SJCRH30 (cell line): ENCODE data around the gene PARVB. TPM values are rescaled to one million over a fixed set of nuclear protein-coding genes. Genes with fewer than 3 reads are reported as not detected.
"Not testable (repeated sequence)": the region's sequence is repeated elsewhere in the genome, so short reads cannot be mapped to it uniquely, and the experiment has no call there.

Source experiments
- DNase-seq, 2 experiments: peaks; one replicate each; pipeline ENCODE4 v3.0.0-alpha.2; 2015 to 2020
- H3K27ac ChIP-seq: fragments of 250-450 bp; sonication (Bioruptor Pico); 2 replicates; pipeline ENCODE4 v1.5.1; 2020; ENCODE audit warnings: mild to moderate bottlenecking, moderate library complexity
- H3K27me3 ChIP-seq: fragments of 250-450 bp; sonication (Bioruptor Pico); 2 replicates; pipeline ENCODE4 v1.5.1; 2020; ENCODE audit warnings: mild to moderate bottlenecking, moderate library complexity
- H3K36me3 ChIP-seq: fragments of 250-450 bp; sonication (Bioruptor Pico); 2 replicates; pipeline ENCODE4 v1.5.1; 2020; ENCODE audit warnings: mild to moderate bottlenecking, moderate library complexity
- H3K4me1 ChIP-seq: fragments of 250-450 bp; sonication (Bioruptor Pico); 2 replicates; pipeline ENCODE4 v1.5.1; 2020; ENCODE audit warnings: mild to moderate bottlenecking, moderate library complexity
- H3K4me3 ChIP-seq: fragments of 250-450 bp; sonication (Bioruptor Pico); 2 replicates; pipeline ENCODE4 v1.5.1; 2020; ENCODE audit warnings: mild to moderate bottlenecking, moderate library complexity
- H3K9me3 ChIP-seq: fragments of 250-450 bp; sonication (Bioruptor Pico); replicated peaks from 2 replicates; pipeline ENCODE4 v1.5.1; 2020; ENCODE audit warnings: mild to moderate bottlenecking, moderate library complexity
- total RNA-seq: library from RNA; depleted of rRNA; stranded (reverse); fragments of >200 nt; shearing (Covaris generic); gene quantifications from 2 replicates; pipeline ENCODE4 v1.2.3, GENCODE V29; 2014

Gene PARVB
- total RNA-seq, 1 experiment from 2014 or later, result not detected

DNA sequence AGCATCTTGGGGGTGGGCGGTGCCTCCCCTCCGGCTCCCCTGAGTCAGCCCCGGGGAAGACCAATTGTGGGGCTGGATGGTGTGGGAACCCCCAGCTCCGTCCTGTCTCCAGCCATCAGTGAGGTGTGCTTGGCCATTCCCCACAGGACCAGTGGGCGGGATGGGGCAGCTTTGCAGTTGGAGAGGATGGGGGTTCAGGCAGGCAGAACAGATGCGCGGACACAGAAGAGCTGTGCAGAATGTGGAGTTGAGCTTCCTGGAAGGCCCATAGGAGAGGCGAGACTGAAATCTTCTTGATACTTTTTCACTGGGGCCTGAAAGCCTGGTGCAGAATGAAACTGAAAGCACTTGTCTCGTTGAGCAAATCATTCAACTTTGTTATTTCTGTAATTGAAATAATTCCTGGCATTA, 23.8 kb downstream of the PARVB start:
- DNase-seq, result no peak
- H3K9me3 ChIP-seq, result no peaks in the 10 kb centered on the region
- no peaks in the 10 kb centered on the region for H3K27me3 ChIP-seq
- no peak overlapping the region for H3K27ac ChIP-seq
- no peak overlapping the region for H3K4me3 ChIP-seq
- H3K4me1 ChIP-seq, result no peaks in the 10 kb centered on the region
- H3K36me3 ChIP-seq, result no peaks in the 10 kb centered on the region

DNA sequence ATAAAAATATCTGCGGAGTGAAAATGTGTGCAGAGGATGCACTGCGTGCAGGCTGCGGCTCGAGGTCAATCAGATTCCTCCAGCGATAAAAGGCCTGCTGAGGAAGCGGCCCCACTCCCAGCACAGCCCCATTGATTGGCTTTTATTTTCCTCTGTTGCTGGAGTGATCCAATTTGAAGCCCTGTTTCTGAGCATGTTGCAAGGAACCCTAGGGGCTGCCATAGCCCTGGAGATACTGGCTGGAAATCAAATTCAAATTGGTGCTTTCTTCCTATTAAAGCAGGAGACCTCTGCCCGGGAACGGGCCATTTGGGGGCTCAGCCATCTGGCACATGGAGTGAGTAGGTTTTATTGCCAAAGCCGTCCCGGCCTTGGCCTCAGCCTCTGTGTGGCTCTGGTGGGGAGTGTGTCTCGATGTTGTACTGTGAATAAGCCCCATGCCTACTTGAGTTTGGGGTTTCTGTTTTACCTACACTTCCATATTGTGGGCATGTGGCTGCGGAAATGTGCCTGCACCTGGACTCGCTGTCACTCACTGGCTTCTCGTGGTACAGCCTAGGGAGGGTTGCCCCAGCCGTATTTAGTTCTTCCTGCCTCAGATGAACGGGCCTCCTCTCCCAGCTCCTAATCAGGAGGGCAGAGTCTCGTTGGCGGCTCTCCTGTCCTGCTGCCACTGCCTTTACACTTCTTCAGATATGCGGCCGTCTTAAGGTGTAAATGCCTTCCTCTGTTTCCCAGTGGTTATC, 25.6 kb downstream of the PARVB start:
- H3K4me3 ChIP-seq, result no peak overlapping the region
- no peaks in the 10 kb centered on the region for H3K36me3 ChIP-seq
- no peak overlapping the region for H3K27ac ChIP-seq
- no peaks in the 10 kb centered on the region for H3K4me1 ChIP-seq
- DNase-seq, result no peak
- H3K27me3 ChIP-seq, result no peaks in the 10 kb centered on the region
- H3K9me3 ChIP-seq, result no peaks in the 10 kb centered on the region

DNA sequence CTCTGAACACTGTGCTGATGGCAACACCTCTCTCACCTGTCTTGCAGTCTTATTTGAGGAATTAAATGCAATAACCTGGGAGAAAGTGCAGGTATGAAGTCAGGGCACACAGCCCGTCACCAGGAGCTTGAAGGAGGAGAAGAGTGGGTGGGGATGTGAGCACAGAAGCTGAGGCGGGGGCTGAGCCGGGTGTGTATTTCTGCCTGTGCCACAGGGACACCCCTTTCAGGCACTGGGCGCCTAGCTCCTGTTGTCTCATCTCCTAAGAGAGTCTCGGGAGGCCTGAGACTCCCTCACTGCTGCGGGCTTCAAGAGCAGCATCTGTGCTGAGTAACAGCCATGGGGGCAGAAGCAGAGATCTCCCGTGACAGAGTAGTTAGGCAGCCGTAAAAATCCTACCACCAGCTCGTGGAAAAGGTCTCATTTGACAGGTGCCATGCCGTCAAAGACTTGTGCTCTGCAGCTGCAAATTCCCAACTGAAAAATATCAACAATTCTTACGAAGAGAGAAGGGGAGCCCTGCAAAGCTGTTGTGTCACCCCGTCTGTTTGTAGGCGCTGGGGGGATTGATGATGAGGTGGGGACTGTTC, 26.8 kb downstream of the PARVB start:
- Histone ChIP-seq H3K27me3 (no peaks in the 10 kb centered on the region), H3K27ac (no peak overlapping the region), H3K4me3 (no peak overlapping the region), H3K36me3 (no peaks in the 10 kb centered on the region), H3K4me1 (no peaks in the 10 kb centered on the region), H3K9me3 (no peaks in the 10 kb centered on the region)
- DNase-seq, result no peak

DNA sequence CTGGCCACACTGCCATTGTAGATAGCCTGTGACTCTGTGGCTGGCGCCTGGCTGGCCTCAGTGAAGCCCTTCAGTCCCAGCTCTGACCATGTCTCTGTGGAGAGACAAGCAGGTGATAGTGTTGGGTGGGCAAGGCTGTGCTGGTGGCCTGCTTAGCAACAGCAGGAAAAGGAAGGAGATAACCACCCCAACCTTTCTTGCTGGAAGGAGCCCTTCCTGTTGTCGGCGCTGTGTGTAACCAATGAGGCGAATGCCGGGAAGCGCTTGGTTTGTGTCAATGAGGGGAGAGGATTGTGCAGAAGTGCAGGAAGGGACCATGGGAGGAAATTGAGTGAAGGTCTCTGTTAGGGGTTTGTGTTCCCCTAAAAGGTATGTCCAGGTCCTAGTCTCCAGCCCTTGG, 27.3 kb downstream of the PARVB start:
- Histone ChIP-seq H3K27me3 (no peaks in the 10 kb centered on the region), H3K9me3 (no peaks in the 10 kb centered on the region), H3K27ac (no peak overlapping the region)

DNA sequence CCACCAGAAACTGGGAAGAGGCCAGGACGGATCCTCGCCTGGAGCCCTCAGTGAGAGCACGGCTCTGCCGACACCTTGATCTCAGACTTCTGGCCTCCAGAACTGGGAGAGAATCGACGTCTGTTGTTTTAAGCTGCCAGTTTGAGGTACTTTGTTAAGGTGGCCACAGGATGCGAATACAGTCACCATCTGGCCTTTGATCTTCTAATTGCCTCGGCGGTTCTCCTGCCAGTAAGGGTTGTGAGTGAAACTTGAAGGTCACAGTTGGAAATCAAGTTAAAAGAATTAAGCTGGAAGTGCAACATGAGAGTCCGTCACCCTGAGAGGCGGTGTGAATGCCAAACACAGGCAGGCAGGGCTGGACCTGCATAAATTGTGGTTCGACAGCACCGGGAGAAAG, 27.9 kb downstream of the PARVB start:
- Histone ChIP-seq H3K27me3 (no peaks in the 10 kb centered on the region), H3K4me3 (no peak overlapping the region), H3K4me1 (no peaks in the 10 kb centered on the region), H3K9me3 (no peaks in the 10 kb centered on the region), H3K36me3 (no peaks in the 10 kb centered on the region), H3K27ac (no peak overlapping the region)
- no peak for DNase-seq

More for the DNA sequence above, 27.3 kb downstream of the PARVB start:
- Histone ChIP-seq H3K4me3 (no peak overlapping the region), H3K4me1 (no peaks in the 10 kb centered on the region), H3K36me3 (no peaks in the 10 kb centered on the region)
- DNase-seq, result no peak

DNA sequence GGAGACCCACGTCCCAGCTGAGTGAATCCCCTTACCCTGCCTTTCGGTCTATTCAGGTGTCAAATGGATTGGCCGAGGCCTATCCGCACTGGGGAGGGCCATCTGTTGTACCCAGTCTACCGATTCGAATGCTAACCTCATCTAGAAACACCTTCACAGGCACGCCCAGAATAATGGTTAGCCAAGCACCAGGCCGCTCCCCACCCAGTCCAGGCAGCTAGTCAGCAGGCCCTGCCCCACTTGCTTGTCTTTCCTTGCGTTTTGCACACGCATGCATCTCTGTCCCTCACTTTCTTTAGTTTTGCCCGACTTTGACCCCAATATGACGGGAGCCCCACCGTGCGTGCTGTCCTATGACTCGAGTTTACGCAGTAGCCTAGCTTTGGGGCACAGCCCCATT, 31.7 kb downstream of the PARVB start:
- no peaks in the 10 kb centered on the region for H3K27me3 ChIP-seq
- H3K27ac ChIP-seq, result no peak overlapping the region
- no peaks in the 10 kb centered on the region for H3K4me1 ChIP-seq
- no peak for DNase-seq
- no peak overlapping the region for H3K4me3 ChIP-seq
- no peaks in the 10 kb centered on the region for H3K9me3 ChIP-seq
- H3K36me3 ChIP-seq, result no peaks in the 10 kb centered on the region

DNA sequence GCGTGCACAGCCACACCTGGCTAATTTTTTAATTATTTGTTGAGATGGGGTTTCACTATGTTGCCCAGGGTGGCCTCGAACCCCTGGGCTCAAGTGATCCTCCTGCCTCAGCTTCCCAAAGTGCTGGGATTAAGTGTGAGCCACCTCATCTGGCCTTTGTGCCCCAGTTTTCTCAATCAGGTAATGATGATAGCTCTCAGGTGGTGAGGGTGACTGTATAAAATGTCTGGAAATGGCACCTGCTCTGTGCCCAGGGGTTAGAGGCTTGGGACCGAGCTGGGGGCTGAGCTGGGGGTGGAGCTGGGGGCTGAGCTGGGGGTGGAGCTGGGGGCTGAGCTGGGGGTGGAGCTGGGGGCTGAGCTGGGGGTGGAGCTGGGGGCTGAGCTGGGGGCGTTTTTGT, 32.5 kb downstream of the PARVB start:
- not testable (repeated sequence) for H3K9me3 ChIP-seq, H3K27ac ChIP-seq, DNase-seq, H3K36me3 ChIP-seq, H3K27me3 ChIP-seq, H3K4me3 ChIP-seq, H3K4me1 ChIP-seq

DNA sequence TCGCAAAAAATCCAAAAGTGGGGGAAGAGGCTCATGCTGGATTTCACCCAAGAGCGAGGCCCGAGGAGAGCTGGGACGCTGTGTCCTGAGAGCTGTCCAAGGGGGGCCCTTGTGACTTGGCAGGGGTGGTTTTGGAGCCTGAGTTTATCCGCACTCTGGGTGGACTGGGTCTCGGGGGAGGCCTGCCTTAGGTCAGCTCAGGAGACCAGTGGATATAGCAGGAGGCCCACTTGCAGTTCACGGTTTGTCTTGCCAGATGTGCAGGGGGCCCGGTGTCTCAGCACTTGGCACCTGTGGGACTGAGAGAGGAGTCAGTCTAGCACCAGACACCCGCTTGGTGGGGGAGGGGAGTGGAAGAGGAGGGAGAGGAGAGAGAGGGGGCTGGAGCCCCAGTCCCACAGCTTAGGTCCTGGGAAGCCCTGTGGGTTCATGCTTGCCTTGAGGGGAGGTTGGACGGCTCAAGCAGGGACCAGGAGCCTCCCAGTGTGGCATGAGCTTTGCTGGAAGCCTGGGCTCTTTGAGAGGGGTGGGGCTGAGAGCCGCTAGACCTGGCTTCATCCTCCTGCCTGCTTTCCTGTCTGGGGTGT, 33.4 kb downstream of the PARVB start:
- H3K27ac ChIP-seq, result no peak overlapping the region
- no peak for DNase-seq
- H3K4me1 ChIP-seq, result no peaks in the 10 kb centered on the region

DNA sequence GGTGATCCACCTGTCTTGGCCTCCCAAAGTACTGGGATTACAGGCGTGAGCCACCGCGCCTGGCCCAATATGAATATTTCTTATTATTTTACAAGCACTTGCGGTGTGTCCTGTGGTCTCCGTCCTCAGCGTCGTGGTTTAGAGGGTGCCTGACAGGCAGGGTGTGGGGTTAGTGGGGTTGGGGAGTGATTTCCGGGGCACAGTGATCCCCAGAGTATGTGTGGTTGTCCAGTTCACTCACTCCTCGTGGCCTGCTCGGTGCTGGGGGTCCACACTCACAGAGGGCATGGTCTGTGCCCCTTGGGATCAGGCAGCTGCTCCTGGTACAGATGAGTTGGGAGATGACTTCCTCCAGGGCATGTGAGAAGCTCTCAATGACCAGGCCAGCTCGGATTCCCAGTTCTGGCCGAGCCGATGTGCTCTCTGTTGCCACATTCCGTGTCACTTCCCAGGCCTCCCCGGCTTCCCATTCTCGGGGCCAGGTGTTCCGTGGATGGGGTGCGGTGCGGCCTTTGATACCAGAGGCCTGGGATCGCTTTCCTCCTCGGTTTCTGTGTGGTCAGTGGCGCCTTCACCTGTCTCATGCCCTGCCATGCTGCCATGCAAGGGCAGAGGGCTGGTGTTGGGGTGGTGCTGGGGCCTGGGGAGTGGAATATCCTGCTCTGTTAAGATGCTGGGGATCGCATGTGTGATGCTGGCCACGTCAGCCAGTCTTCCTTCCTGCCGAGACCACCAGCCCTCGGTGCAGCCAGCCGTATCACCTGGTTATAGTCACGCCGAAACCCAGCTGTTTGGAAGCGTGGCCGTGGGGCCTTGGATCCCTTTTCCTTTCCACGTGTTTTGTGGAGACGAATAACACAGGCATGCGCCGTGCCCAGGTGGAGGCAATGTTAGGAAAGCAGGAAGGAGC, 39.6 kb downstream of the PARVB start:
- Histone ChIP-seq H3K27ac (no peak overlapping the region), H3K27me3 (no peaks in the 10 kb centered on the region), H3K4me3 (no peak overlapping the region), H3K36me3 (no peaks in the 10 kb centered on the region), H3K9me3 (no peaks in the 10 kb centered on the region), H3K4me1 (no peaks in the 10 kb centered on the region)
- DNase-seq, result no peak

More for the DNA sequence above, 33.4 kb downstream of the PARVB start:
- no peaks in the 10 kb centered on the region for H3K36me3 ChIP-seq
- no peaks in the 10 kb centered on the region for H3K27me3 ChIP-seq
- H3K9me3 ChIP-seq, result no peaks in the 10 kb centered on the region
- no peak overlapping the region for H3K4me3 ChIP-seq

DNA sequence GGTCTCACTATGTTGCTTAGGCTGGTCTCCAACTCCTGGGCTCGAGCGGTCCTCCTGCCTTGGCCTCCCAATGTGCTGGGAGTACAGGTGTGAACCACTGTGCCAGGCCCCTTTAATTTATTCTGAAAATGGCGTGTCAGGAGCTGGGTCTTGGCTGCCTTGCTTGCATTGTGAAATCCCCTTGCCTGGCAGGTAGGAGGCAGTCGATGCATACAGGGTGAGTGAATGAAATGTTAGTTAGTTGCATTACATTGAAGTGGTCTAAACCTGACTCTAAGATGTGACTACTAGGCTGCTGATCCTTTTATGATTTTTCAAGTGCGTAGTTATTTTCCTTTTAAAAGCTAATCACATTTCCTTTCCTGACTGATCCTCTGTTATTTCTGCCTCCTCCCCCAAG, 42.9 kb downstream of the PARVB start:
- Histone ChIP-seq H3K9me3 (no peaks in the 10 kb centered on the region), H3K4me1 (no peaks in the 10 kb centered on the region), H3K4me3 (no peak overlapping the region), H3K27me3 (no peaks in the 10 kb centered on the region), H3K27ac (no peak overlapping the region), H3K36me3 (no peaks in the 10 kb centered on the region)
- DNase-seq, result no peak

DNA sequence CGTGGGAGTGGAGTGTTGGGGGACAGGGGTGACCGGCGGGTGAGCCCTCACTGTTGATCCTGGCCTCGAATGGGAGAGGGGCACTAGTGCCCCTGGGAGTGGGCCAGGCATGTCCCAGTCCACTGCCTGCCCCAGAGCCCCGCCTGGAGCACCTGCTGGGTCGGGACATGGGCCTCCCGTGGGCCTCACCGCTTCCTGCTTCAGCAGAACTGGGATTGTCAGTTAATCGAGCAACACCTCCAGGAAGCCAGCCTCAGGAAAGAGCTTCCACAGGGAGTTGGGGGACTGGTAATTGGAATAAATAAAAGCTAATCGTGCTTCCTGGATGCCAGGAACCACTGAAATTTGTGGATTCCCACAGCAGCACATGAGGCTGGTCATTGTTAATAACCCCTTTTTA, 43.8 kb downstream of the PARVB start:
- H3K9me3 ChIP-seq, result no peaks in the 10 kb centered on the region
- H3K4me3 ChIP-seq, result no peak overlapping the region
- H3K4me1 ChIP-seq, result no peaks in the 10 kb centered on the region
- no peaks in the 10 kb centered on the region for H3K27me3 ChIP-seq
- DNase-seq, result no peak
- H3K27ac ChIP-seq, result no peak overlapping the region
- no peaks in the 10 kb centered on the region for H3K36me3 ChIP-seq

DNA sequence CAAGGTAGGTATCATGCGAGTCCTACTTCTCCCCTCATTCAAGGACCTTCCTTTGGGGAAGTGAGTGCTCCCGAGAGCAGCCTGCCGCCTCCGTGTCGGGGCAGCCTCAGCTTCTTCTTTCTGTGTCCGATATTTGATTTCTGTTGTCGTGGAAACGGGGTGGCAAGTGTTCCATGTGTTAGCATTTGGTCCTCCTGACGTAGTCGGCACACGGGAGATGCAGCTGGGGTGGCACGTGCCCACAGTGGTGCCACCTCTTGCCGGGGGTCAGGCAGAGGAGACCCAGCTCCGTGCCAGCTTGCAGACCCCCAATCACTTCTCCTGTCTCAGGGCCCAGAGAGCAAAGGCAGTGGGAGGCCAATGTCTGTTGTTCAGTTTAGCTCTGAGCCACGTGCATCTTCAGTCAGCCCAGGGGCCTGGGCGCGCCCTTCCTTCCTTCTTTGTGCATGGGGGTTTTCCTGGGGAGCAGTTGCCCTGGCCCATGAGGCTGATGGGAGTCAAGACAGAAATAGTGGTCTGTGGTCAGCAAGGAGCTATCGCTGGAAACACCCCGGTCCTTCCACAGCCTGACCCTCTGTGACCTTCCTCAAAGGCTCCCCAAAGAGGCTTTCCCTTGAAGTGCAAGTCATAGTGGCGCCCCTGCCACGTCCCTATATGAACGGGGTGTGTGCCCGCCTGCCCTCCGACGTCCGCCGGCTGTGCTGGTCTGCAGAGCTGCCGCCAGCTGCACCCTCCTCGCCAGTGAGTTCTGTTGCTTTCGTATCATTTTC, 44.5 kb downstream of the PARVB start:
- DNase-seq, result no peak
- Histone ChIP-seq H3K4me1 (no peaks in the 10 kb centered on the region), H3K9me3 (no peaks in the 10 kb centered on the region), H3K36me3 (no peaks in the 10 kb centered on the region), H3K27me3 (no peaks in the 10 kb centered on the region), H3K27ac (no peak overlapping the region), H3K4me3 (no peak overlapping the region)

DNA sequence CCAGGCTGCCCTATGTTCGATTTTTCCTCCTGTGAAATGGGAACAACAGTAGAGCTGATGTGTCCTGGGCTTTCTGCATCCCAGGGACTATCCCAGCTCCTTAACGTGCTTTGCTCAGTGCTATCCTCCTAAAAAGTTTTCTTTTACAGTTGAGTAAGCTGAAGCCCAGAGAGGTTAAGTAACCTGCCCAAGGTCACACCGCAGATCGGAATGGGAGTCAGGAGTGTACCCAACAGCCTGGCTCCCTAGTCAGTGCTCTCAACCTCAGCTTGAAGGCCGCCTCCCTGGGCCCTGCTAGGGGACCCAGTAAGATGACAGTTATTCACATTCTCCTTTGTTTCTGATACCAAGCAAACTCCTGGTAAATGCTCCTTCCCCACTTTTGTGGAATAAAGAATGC, 45.9 kb downstream of the PARVB start:
- H3K27ac ChIP-seq, result no peak overlapping the region
- no peaks in the 10 kb centered on the region for H3K36me3 ChIP-seq
- H3K9me3 ChIP-seq, result no peaks in the 10 kb centered on the region
- no peaks in the 10 kb centered on the region for H3K27me3 ChIP-seq
- DNase-seq, result no peak
- H3K4me1 ChIP-seq, result no peaks in the 10 kb centered on the region
- no peak overlapping the region for H3K4me3 ChIP-seq

DNA sequence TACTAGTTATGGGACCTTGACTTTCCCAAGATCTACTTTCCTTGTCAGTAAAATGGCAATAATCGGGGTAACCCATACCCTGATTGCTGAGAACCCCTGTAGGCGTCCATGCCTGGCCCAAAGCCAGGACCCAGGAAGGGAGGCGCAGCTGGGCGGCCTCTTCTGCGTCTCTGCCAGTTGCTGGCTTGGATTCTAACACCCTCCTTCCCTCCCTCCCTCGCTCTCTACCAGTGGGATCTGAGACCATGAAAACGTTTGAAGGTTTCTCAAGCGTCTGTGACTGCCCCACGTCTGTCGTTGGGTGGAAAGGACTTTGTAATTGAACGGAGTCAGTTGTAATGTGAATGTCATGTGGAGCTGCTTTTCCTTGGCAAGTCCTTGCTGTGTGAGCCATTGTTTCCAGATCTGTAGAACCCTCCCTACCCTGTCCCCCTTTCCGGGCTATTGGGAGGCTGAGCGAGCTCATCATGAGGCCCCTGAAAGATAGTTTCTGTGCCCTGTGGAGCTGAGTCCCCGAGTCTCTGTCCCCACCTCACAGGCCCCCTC, 47.8 kb downstream of the PARVB start:
- Histone ChIP-seq H3K9me3 (no peaks in the 10 kb centered on the region), H3K27me3 (no peaks in the 10 kb centered on the region), H3K27ac (no peak overlapping the region), H3K36me3 (no peaks in the 10 kb centered on the region), H3K4me1 (no peaks in the 10 kb centered on the region), H3K4me3 (no peak overlapping the region)
- DNase-seq, result no peak
